ENCODE results near the gene PPARG.

PPARG gene

GRCh38 chr3:12288182-12289129, at the start of gene PPARG:
PPARG (plus strand) TSS chr3:12289070; CDS start chr3:12379712, 90,642 bp downstream.
- TF ChIP-seq CTCF (IDR thresholded peaks at IDR 0.05; ENCODE audit: control extremely low read depth, extremely low read depth, low read depth, missing control alignments), result no peak
- ChIA-PET CTCF (no interaction called here), POLR2A (no interaction called here)
- DNase-seq (ENCODE audit: extremely low spot score), result peak; percentile 22

GRCh38 chr3:12239301-12239700, 49.6 kb upstream of the PPARG start:
- TF ChIP-seq CTCF (IDR thresholded peaks at IDR 0.05; ENCODE audit: control extremely low read depth, extremely low read depth, low read depth, missing control alignments), result no peak
- ChIA-PET POLR2A (no interaction called here), CTCF (no interaction called here)
- no peak for DNase-seq (ENCODE audit: extremely low spot score)

GRCh38 chr3:12242772-12243171, 46.1 kb upstream of the PPARG start:
- DNase-seq (ENCODE audit: extremely low spot score), result no peak
- no peak for TF ChIP-seq CTCF (IDR thresholded peaks at IDR 0.05; ENCODE audit: control extremely low read depth, extremely low read depth, low read depth, missing control alignments)
- CTCF ChIA-PET, result interaction anchor here (1.0 kb wide), 1 partner anchor 20 kb away, joined by 3 read pairs; no protein-coding TSS in a partner anchor
- POLR2A ChIA-PET, result no interaction called here

- DNase-seq (ENCODE audit: extremely low spot score), result no peak
- ChIA-PET CTCF (interaction anchor here (0.7 kb wide), 1 partner anchor 12 kb away, joined by 3 read pairs; no protein-coding TSS in a partner anchor), POLR2A (no interaction called here)
- TF ChIP-seq CTCF (IDR thresholded peaks at IDR 0.05; ENCODE audit: control extremely low read depth, extremely low read depth, low read depth, missing control alignments), result no peak
Measured at GRCh38 chr3:12246497-12247163, 42.2 kb upstream of the PPARG start.

GRCh38 chr3:12247411-12247810, 41.5 kb upstream of the PPARG start:
- POLR2A ChIA-PET, result no interaction called here
- CTCF ChIA-PET, result no interaction called here
- no peak for TF ChIP-seq CTCF (IDR thresholded peaks at IDR 0.05; ENCODE audit: control extremely low read depth, extremely low read depth, low read depth, missing control alignments)
- no peak for DNase-seq (ENCODE audit: extremely low spot score)

- POLR2A ChIA-PET, result no interaction called here
- no peak for TF ChIP-seq CTCF (IDR thresholded peaks at IDR 0.05; ENCODE audit: control extremely low read depth, extremely low read depth, low read depth, missing control alignments)
- DNase-seq (ENCODE audit: extremely low spot score), result no peak
- CTCF ChIA-PET, result interaction anchor here (1.0 kb wide), 1 partner anchor 17 kb away, joined by 3 read pairs; no protein-coding TSS in a partner anchor
Measured at GRCh38 chr3:12249519-12249918, 39.4 kb upstream of the PPARG start.

All from GM10248 (cell line).